ENCODE measurements around the gene FAM135A.

GRCh38 chr6:70456735-70457134, 43.4 kb downstream of the FAM135A start:
- no peak for TF ChIP-seq CTCF (IDR thresholded peaks at IDR 0.05)
- no peak for TF ChIP-seq POLR2A (IDR thresholded peaks at IDR 0.05)
